ENCODE measurements around the gene PLXNB1.

DNA sequence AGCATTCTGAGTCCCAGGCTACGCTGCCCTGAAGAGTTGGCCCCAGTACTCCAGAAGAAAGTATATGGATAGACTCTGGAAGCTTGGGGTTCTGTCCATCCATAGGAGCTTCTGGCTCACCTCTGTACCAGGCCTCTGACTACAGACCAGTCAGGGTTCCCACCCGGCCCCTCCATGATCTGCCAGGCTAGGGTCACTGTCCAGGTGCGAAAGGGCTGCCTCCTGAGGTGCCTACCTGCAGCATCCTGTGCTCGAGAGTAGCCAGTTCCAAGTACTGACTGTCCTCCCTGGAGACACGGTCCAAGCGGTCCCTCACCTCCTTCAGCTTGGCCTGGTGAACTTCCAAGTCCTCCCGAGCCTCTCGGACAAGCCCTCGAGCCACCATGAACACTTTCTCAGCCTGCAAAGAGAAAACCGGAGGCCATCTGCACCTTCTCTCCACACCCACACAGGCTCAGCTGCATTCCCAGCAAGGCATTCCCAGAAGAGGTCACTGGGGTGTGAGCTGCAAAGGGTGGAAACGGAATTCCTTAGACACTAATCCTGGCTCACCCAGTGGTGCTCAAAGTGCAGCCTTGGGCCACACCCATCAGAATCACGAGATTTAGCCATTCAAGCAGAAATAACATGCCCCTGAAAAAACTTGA, 3.7 kb upstream of the PLXNB1 start:
- TF ChIP-seq, protein P1, sequence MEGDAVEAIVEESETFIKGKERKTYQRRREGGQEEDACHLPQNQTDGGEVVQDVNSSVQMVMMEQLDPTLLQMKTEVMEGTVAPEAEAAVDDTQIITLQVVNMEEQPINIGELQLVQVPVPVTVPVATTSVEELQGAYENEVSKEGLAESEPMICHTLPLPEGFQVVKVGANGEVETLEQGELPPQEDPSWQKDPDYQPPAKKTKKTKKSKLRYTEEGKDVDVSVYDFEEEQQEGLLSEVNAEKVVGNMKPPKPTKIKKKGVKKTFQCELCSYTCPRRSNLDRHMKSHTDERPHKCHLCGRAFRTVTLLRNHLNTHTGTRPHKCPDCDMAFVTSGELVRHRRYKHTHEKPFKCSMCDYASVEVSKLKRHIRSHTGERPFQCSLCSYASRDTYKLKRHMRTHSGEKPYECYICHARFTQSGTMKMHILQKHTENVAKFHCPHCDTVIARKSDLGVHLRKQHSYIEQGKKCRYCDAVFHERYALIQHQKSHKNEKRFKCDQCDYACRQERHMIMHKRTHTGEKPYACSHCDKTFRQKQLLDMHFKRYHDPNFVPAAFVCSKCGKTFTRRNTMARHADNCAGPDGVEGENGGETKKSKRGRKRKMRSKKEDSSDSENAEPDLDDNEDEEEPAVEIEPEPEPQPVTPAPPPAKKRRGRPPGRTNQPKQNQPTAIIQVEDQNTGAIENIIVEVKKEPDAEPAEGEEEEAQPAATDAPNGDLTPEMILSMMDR (IDR thresholded peaks at IDR 0.05; ENCODE audit: low read depth, low read length): no peak
- TF ChIP-seq, protein P2, sequence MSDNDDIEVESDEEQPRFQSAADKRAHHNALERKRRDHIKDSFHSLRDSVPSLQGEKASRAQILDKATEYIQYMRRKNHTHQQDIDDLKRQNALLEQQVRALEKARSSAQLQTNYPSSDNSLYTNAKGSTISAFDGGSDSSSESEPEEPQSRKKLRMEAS (IDR thresholded peaks at IDR 0.05; ENCODE audit: low read depth, low read length): no peak
- TF ChIP-seq POLR2A (IDR thresholded peaks at IDR 0.05; ENCODE audit: extremely low read depth, insufficient read length) (no peak), MYC (IDR thresholded peaks at IDR 0.05; ENCODE audit: low read depth, low read length) (no peak)
